Fibroblast of lung (primary cell): ENCODE measurements around the gene CCL2. TPM values are rescaled to one million over a fixed set of nuclear protein-coding genes. Genes with fewer than 3 reads are reported as not detected.

ENCODE experiments used
- DNase-seq, 2 donors: peaks; one replicate each; pipeline versions ENCODE4 v3.0.0 to v3.0.0-alpha.2; 2010; ENCODE audit warnings: low read depth in 2 of 2
- H2AFZ ChIP-seq: 2 replicates; pipeline ENCODE4 v1.5.1; 2012; ENCODE audit warnings: low read length, control low read depth, inconsistent platforms
- H3K27ac ChIP-seq: 2 replicates; pipeline ENCODE4 v1.5.1; 2011; ENCODE audit warnings: low read length, control low read depth; ENCODE audit not compliant: insufficient read depth
- H3K27me3 ChIP-seq: 2 replicates; pipeline ENCODE4 v1.5.1; 2011; ENCODE audit warnings: mild to moderate bottlenecking, low read length; ENCODE audit not compliant: control insufficient read depth, insufficient read depth
- H3K36me3 ChIP-seq: 2 replicates; pipeline ENCODE4 v1.5.1; 2011; ENCODE audit warnings: low read length; ENCODE audit not compliant: control insufficient read depth, insufficient read depth
- H3K4me1 ChIP-seq: 2 replicates; pipeline ENCODE4 v1.5.1; 2011; ENCODE audit warnings: low read length; ENCODE audit not compliant: control insufficient read depth, insufficient read depth; ENCODE audit errors: extremely low read depth
- H3K4me2 ChIP-seq: 2 replicates; pipeline ENCODE4 v1.5.1; 2011; ENCODE audit warnings: low read length, control low read depth; ENCODE audit not compliant: insufficient read depth; ENCODE audit errors: extremely low read depth
- H3K4me3 ChIP-seq, 4 experiments: fragments of 200-600 bp in 1 of 4; sonication (generic) in 1 of 4; replicated peaks in 1 of 4; 2 replicates each; pipeline ENCODE4 v1.5.1; 2011 to 2016; ENCODE audit warnings: low read length in 4 of 4, low read depth in 3 of 4, mild to moderate bottlenecking in 3 of 4, control low read depth in 2 of 4, inconsistent platforms in 1 of 4, mixed read lengths in 1 of 4; ENCODE audit not compliant: insufficient read depth in 1 of 4; ENCODE audit errors: control extremely low read depth in 1 of 4
- H3K79me2 ChIP-seq: 2 replicates; pipeline ENCODE4 v1.5.1; 2012; ENCODE audit warnings: mild to moderate bottlenecking, low read length, inconsistent platforms; ENCODE audit not compliant: control insufficient read depth, insufficient read depth
- H3K9ac ChIP-seq: 2 replicates; pipeline ENCODE4 v1.5.1; 2011; ENCODE audit warnings: mild to moderate bottlenecking, low read length, control low read depth; ENCODE audit not compliant: insufficient read depth
- H3K9me3 ChIP-seq: 2 replicates; pipeline ENCODE4 v1.5.1; 2012; ENCODE audit warnings: low read depth, low read length; ENCODE audit not compliant: control insufficient read depth, insufficient read depth
- H4K20me1 ChIP-seq: 2 replicates; pipeline ENCODE4 v1.5.1; 2011; ENCODE audit warnings: low read length; ENCODE audit not compliant: control insufficient read depth, insufficient read depth; ENCODE audit errors: extremely low read depth
- CTCF ChIP-seq, 2 donors: IDR thresholded peaks in 1 of 2; conservative IDR thresholded peaks in 1 of 2; 1 replicate in 1 of 2; 2 replicates in 1 of 2; pipeline ENCODE4 v1.5.1; 2011 to 2012; ENCODE audit warnings: low read length in 2 of 2, control low read depth in 1 of 2, inconsistent platforms in 1 of 2, low read depth in 1 of 2, mild to moderate bottlenecking in 1 of 2
- EZH2 ChIP-seq: IDR thresholded peaks from 2 replicates; pipeline ENCODE4 v1.5.1; 2012; ENCODE audit warnings: low read length, control low read depth, mild to moderate bottlenecking; ENCODE audit errors: missing control alignments
- polyA plus RNA-seq, 2 donors: library from polyadenylated mRNA; depleted of rRNA in 1 of 2; stranded (reverse) in 1 of 2; unstranded in 1 of 2; fragments of >200 nt; gene quantifications; 2 replicates each; pipeline ENCODE4 v1.2.1, GENCODE V29; 2011 to 2012; ENCODE audit warnings: missing spikeins in 1 of 2
- total RNA-seq: library from RNA; depleted of rRNA; stranded (reverse); fragments of >200 nt; gene quantifications from 2 replicates; pipeline ENCODE4 v1.2.1, GENCODE V29; 2014

CCL2 gene
- total and polyA plus RNA-seq, 2 donors (not counting 1 experiment from before 2014, with no cell fraction given) = 42.9 to 170 TPM

GRCh38 chr17:34269969-34270368 is 14.9 kb downstream of the CCL2 start, which contains the start of gene CCL7:
Gene CCL7, plus strand, starts transcription at chr17:34270221. Its CDS starts 70 bp downstream, at chr17:34270291.
- no peaks in the 10 kb centered on the region for H3K36me3 ChIP-seq
- H3K4me1 ChIP-seq = no peaks in the 10 kb centered on the region
- H3K79me2 ChIP-seq = no peaks in the 10 kb centered on the region
- no peak within 1 kb of the TSS for H3K4me2 ChIP-seq
- TF ChIP-seq EZH2 (no peak), CTCF (conservative IDR thresholded peaks at IDR 0.05 in 1 of 2, IDR thresholded peaks at IDR 0.05 in 1 of 2; ENCODE audit: low read depth in 1 of 2, low read length in 2 of 2) (no peak)
- no peak within 1 kb of the TSS for H3K4me3 ChIP-seq
- no peak within 1 kb of the TSS for H3K9ac ChIP-seq
- DNase-seq = peak; percentile 10 to 46
- no peaks in the 10 kb centered on the region for H3K27me3 ChIP-seq
- no peaks in the 10 kb centered on the region for H3K9me3 ChIP-seq
- H4K20me1 ChIP-seq = no peaks in the 10 kb centered on the region
- H3K27ac ChIP-seq = no peak within 1 kb of the TSS
- H2AFZ ChIP-seq = no peak within 1 kb of the TSS

DNA sequence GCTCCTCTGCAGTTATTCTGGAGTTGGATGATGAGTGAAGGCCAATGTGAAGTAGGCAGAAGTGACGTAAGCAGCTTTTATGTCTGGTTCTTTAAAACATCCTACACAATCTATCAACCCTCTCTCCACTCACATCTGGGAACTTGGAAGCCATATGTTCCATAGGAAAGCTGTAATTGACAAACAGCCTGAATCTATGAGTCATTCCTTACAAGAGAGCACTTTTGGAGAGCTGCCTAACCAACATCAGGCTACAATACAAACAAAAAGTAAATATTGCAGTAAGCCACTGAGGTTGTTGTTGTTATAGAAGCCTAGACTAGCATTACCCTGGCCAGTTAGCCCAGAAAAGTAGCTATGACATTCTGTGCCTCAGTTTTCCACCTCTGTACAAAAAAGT is 20.8 kb downstream of the CCL2 start:
- H3K4me2 ChIP-seq = peak overlapping the region; percentile 11
- no peak overlapping the region for H2AFZ ChIP-seq
- no peaks in the 10 kb centered on the region for H3K36me3 ChIP-seq
- DNase-seq = peak; percentile 88 to 98
- H3K4me3 ChIP-seq = no peak overlapping the region
- no peaks in the 10 kb centered on the region for H4K20me1 ChIP-seq
- H3K9ac ChIP-seq = no peak overlapping the region
- no peaks in the 10 kb centered on the region for H3K9me3 ChIP-seq
- H3K4me1 ChIP-seq = no peaks in the 10 kb centered on the region
- TF ChIP-seq CTCF (conservative IDR thresholded peaks at IDR 0.05 in 1 of 2, IDR thresholded peaks at IDR 0.05 in 1 of 2; ENCODE audit: low read depth in 1 of 2, low read length in 2 of 2) (no peak), EZH2 (no peak)
- no peak overlapping the region for H3K27ac ChIP-seq
- no peaks in the 10 kb centered on the region for H3K27me3 ChIP-seq
- no peaks in the 10 kb centered on the region for H3K79me2 ChIP-seq

- Histone ChIP-seq H3K79me2 (no peaks in the 10 kb centered on the region), H3K4me1 (no peaks in the 10 kb centered on the region), H3K9me3 (no peaks in the 10 kb centered on the region), H3K27me3 (no peaks in the 10 kb centered on the region), H3K36me3 (no peaks in the 10 kb centered on the region), H4K20me1 (no peaks in the 10 kb centered on the region), H3K27ac (no peak overlapping the region), H3K9ac (no peak overlapping the region), H3K4me2 (no peak overlapping the region), H2AFZ (no peak overlapping the region), H3K4me3 (no peak overlapping the region)
- DNase-seq = peak in 1 of 2 donors; percentile 12
- TF ChIP-seq EZH2 (no peak), CTCF (conservative IDR thresholded peaks at IDR 0.05 in 1 of 2, IDR thresholded peaks at IDR 0.05 in 1 of 2; ENCODE audit: low read depth in 1 of 2, low read length in 2 of 2) (no peak)
These were observed 21.7 kb downstream of the CCL2 start for GRCh38 chr17:34276826-34277225.
